Measurements from ENCODE around the gene DNAH5. TPM values are rescaled to one million over a fixed set of nuclear protein-coding genes. Genes with fewer than 3 reads are reported as not detected.
"Not testable (repeated sequence)": the region's sequence is repeated elsewhere in the genome, so short reads cannot be mapped to it uniquely, and the experiment has no call there.

DNAH5 gene
- total RNA-seq, 1 donor = 0.27 TPM

DNA sequence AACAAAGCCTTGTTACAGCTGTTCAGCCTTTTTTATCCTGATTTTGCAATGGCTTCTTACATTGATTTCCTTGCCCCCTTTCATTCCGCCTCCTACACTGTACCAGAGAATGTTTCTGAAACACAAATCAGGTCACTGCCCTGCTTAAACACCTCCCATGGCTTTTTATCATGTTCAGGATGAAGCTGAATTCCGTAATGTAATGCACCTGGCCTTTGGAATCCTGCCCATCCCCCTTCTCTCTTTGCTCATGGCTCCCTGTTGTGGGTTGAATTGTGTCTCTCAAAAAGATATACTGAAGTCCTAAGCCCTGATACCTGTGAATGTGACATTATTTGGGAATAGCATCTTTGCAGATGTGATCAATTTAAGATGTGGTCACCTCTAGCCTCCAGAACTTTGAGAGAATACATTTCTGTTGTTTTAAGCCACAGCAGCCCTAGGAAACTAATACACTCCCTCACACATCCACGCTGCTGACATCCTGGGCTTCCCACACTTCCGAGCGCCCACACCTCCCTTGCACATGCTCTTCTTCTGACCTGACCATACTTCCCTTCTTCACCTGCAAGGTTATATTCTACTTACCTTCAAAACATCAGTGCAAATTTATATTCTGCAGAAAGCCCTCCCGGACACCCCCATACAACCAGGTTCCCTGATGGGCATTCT, 101.2 kb downstream of the DNAH5 start:
- DNase-seq (ENCODE audit: low read depth in 2 of 3, low spot score in 2 of 3) = no peak

DNA sequence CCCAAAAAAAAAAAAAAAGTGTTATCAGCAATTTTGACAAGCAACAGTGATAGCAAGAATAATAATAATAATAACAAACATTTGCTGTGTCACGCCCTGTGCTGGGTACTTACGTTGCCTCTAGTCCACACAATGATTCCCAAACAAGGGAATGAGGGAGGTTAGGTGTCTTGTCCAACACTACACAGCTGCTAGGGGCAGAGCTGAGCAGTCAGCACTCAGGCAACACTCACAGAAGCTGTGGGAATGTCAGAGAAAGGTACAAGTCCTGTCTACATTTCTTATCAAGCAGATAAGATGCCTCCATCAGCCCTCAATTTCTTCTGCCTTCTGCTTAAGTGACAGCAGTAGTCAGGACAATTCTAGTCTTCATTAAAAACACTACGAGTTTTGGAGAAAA, 111.0 kb downstream of the DNAH5 start:
- no peak for DNase-seq (ENCODE audit: low read depth in 2 of 3, low spot score in 2 of 3)

DNA sequence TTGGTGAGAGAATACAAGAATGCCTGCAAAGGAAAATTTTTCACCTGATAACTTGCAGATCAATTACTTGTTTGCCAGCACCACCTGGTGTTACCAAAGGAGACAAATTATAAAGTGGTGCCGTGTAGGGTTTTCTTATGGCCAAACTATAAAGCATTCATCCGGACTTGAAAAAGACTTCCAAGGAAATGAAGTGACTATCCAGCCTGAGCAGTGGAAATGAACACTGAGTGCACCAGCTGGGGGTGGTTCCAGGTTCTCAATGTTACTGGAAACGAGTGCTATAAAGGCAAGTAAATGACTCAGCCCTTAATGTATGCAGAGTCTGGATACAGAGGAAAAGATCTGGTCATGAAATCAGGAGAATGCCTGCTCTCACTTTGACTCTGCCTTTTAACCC, 113.1 kb downstream of the DNAH5 start:
- no peak for DNase-seq (ENCODE audit: low read depth in 2 of 3, low spot score in 2 of 3)

DNA sequence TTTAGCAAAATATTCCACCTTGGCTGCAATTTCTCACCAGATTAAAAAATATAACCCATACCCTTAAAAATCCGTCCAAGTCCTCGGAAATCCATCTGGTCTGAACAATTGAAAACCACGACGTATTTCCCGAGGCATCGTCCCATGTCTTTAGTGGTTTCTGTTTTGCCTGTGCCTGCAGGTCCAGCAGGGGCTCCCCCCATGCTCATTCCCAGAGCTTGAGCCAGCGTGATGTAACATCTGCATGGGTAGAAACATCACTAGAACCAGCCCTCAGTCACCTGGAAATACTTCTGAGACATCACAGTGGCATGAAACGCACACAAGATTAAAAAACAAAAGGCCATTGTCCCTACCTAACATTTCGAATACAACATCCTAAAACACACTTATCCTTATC, 114.0 kb downstream of the DNAH5 start:
- no peak for DNase-seq (ENCODE audit: low read depth in 2 of 3, low spot score in 2 of 3)

DNA sequence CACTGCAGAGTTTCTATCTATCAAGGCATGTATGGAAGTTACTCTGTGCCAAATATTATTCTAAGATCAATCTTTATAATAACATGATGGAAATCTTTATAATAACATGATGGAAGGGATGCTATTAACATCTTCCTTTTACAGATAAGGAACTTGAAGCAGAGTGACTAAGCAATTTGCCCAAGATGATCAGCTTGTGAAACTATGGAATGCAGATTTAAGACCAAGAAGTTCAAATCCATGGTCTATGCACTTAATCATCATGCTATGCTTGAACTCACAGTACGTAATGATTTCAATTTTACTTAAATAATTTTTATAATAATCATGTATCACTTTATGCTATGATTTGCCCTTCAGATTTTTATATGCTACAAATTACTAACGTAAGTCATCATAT, 123.1 kb downstream of the DNAH5 start:
- DNase-seq (ENCODE audit: low read depth in 2 of 3, low spot score in 2 of 3) = no peak

DNA sequence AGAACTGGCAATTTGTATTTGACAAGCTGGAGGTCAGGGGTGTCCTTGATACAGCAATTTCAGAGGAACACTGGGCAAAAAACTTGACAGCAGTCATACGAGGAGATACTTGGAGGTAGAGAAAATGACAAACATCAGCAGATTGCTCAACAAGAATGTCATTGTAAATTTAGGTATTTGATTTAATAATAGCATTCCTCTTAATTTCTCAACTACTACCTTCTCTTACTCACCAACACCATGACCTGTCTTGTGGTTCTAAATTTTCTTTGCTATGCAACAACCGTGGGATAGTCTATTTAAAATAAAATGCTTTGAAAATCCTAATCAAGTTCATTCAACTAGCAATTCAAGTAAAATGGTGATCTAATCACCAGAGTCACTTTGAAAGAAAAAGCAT, 128.4 kb downstream of the DNAH5 start:
- no peak for DNase-seq (ENCODE audit: low read depth in 2 of 3, low spot score in 2 of 3)

DNA sequence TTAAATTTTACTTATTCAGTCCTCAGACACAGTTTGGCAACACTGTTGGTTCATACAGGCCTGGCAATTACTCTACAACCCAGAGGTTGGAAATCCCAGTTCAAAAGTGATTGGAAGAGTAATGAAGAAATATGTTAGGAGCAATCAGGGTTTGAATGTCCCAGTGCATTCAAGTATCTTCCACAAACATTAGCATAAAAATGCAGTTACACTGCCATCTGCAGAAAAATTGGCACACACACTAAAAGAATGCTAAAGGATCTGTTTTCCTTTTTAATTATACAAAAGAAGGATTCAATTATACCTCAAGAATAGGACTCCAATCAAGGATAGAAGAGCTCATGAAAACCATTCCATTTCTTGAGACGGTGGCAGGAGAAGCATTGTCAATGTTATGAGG, 130.2 kb downstream of the DNAH5 start:
- peak in 1 of 3 donors; percentile 1 for DNase-seq (ENCODE audit: low read depth in 2 of 3, low spot score in 2 of 3)

DNA sequence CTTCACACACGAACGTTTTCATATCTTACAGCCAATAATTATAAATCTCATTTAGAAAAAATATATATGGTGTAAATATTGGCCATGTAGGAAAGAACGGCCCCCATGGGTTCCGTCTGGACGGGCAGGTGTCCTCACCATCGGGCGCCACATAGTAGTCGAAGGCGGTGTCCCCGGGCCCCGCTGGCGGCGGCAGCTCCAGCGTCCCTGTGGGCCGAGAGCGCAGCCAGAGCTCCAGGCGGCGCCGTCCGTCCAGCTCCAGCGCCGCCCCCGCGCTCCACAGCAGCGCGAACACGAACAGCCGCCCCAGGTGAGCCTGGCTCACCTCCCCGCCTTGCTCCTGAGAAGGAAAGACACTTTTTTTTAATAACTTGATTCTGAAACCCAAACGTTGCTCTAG, 134.6 kb downstream of the DNAH5 start:
- no peak for DNase-seq (ENCODE audit: low read depth in 2 of 3, low spot score in 2 of 3)

DNA sequence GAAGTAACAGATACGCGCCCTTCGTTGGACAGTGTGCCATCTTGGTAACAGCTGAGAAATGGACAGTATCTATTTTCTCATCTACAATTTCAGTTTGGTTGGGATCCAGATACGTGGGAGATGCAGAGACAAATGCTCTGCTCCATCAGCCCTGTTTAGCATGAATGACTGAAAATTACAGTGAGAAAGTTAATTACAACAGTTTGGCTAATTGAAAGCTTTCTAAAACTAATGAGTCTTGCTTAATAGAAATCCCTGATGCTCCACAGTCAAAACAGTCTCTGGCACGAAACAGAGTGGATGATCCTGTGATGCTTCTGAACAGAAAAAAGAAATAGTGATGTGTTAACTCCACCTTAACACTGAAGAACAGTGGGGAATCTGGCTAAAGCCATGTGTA, 140.2 kb downstream of the DNAH5 start:
- no peak for DNase-seq (ENCODE audit: low read depth in 2 of 3, low spot score in 2 of 3)

DNA sequence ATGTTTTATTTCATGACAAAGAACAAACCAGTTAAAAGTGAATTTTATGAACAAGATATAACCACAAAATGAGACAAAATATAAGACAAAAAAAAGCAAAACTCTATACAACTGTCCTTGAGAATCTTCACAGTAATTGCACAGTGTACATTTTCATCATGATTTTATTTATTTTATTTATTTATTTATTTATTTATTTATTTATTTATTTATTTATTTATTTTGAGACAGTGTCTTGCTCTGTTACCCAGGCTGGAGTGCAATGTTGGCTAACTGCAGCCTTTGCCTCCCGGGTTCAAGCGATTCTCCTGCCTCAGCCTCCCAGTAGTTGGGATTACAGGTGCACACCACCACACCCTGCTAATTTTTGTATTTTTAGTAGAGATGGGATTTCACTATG, 145.9 kb downstream of the DNAH5 start:
- DNase-seq (ENCODE audit: low read depth in 2 of 3, low spot score in 2 of 3) = not testable (repeated sequence)

DNA sequence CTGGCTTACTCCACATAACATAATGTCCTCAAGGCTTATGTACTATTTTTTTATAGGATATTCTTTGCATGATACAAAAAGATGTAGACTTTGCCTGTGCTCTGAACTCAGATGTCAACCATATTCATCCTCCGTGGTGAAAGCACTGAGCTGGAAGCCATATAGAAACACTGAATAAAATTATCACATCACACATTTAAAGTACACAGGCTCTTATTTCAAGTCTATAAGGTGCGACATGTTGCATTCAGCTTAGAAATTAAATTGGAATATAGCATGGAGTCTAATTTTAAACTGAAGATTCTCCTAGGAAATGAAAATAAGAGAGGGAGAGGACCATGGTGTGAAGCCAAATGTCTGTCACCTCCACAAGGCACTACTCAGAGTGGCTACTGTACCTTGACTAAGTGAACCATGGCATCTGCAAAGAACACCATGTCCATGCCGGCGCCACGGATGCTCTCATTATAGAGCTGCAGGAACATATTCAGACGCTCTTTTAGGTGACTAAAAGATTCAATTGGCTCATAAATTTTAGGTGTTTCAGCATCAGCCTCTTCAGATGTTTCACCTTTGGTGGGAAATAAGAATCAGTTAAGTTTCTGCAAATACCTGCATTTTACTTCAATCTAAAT, 158.6 kb downstream of the DNAH5 start:
- no peak for DNase-seq (ENCODE audit: low read depth in 2 of 3, low spot score in 2 of 3)

DNA sequence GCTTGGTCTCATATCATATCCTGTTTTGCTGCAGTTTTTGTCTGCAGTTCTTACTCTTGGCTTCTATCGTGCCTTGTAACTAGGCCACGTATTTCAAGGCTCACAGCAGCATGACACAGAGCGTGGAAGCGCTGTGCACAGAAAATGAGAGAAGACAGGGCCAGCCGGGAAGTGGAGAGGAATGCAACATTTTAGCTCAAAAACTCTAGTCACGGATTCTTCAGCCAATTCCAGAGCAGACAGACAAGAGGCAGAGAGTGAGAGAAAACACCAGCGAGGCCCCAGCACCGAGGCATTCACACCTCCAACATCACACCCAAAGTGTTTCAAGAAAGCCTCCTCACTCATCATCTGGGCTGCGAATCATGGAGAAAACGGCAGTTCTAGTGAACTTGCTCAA, 160.8 kb downstream of the DNAH5 start:
- no peak for DNase-seq (ENCODE audit: low read depth in 2 of 3, low spot score in 2 of 3)

DNA sequence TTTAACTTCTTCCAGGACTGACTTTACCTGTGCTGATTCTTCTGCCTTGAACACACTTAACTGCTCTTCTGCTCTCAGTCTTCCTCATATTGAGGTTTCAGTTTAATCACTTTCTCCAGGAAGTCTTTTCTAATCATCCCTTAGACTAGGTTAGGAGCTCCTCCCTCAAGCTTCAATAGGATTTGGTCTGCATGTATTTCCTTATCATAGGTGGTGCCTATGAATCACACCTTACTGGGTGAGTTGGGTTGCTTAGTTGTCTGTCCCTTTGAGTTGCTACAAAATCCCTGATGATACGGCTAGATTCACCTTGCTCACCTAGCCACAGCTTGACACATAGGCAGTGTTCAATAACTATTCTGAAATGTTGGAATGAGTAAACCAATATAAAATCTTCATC, 164.4 kb downstream of the DNAH5 start:
- DNase-seq (ENCODE audit: low read depth in 2 of 3, low spot score in 2 of 3) = no peak

DNA sequence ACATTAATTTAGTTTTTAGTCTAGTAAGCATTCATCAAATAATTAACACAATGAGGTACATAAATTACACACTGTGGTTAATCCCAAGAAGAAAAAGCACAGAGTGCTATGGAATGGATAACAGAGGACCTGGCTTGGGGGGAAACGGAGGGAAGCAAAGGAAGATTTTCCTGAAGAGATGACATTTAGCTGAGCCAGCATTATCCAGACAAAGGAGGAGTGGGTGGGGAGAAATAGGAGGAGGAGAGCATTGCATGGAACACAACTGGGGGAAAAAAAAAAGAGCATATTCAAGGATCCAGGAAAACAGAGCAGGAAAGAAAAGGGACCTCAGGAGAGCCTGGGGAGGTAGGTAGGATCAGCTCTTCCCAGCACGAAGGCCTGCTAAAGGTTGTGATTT, 170.8 kb downstream of the DNAH5 start:
- no peak for DNase-seq (ENCODE audit: low read depth in 2 of 3, low spot score in 2 of 3)

DNA sequence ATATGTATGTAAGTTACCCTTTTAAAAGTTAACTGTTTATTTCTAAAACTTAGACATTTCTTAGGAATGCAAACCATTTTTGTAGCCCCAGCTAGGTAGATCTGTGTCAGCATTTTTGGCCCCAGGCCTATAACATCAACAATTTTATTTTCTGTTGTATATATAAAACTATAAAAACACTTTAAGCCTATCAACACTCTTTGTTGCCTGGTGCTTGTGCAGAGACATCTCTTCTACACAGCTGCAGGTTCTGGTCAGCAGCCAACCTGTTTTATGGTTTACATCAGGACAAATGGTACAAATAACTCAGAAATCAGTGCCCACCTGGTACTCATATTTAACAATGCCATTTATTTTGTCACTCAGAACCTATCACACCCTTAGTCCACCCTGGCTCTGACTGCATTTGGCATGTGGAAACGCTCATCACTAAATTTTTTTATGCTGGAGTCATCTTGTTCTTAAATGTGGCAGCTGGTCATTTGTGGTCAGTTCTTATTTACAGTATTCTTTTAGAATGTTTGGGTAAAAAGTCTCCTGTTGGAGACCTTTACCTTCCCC, 173.4 kb downstream of the DNAH5 start:
- DNase-seq (ENCODE audit: low read depth in 2 of 3, low spot score in 2 of 3) = no peak

DNA sequence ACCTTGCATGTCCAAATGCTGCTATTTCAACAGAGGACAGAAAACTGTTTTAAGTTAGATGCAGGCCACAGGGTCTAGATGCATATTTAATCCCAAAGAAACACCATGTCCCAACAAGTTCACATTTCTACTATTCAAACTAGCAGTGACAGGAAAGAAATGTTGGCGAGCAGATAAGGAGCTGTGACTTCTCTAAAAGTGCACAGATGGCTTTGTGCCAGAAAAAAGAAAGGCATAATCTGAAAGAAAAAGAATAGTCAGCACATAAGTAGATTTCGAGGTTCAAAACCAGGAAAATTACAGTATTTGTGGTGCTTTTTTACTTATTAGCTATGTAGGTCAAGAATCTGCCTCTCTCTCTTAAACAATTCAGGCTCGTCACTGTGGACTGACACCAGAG, 178.3 kb downstream of the DNAH5 start:
- DNase-seq (ENCODE audit: low read depth in 2 of 3, low spot score in 2 of 3) = peak in 2 of 3 donors; percentile 50 to 91

DNA sequence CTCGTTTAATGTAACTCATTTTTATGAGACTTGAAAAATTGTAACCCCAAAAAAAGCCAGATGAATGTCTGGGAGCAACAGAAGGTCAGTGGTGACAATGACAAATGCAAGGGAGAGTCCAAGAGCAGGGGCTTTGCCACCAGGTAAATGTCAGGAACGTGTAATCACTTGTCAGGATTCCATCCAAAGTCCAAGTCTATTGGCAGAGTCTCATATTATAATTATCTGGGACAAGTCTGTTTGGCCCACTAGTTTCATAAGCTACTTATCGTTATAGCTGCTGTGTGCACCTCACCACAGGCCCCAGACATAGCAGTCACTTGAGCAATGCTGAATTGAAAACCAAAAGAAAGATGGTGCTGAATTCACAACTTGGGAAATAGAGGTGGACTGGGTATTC, 180.8 kb downstream of the DNAH5 start:
- DNase-seq (ENCODE audit: low read depth in 2 of 3, low spot score in 2 of 3) = no peak

DNA sequence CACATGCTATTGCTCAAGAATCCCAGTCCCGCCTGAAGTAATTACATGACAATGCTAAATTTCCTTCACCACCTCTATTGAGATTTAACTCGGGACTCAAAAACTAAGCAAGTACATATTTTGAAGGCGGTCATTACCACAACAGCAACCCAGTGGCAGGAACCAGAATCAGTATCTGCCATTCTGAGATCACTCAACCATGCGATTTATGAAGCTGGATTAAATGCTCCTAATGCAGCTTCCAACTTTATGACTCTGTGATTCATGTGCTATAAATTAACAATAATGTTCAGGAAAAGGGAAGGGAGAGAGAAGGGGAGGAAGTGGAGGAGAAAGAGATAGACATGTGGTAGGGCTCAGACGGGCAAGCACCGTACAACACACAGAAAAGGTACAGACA, 194.7 kb downstream of the DNAH5 start:
- no peak for DNase-seq (ENCODE audit: low read depth in 2 of 3, low spot score in 2 of 3)

DNA sequence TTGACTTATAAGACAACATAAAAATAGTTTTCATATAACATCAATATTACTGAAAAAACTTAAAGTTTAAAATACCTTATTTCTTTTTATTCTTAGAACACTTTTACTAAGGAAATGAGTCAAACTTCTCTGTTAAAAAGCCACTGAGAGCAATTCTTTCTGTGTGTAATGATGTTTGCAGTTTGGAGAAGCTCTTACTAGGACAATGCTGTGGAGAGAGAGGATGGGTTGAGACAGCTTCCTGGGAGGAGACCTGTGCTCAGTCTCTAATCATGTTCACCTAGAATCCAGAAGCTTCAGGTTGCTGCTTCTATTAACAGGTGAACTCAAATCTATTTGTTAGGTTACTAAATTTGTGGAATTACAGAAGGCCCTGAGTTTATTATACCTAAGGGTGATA, 198.5 kb downstream of the DNAH5 start:
- DNase-seq (ENCODE audit: low read depth in 2 of 3, low spot score in 2 of 3) = no peak

DNA sequence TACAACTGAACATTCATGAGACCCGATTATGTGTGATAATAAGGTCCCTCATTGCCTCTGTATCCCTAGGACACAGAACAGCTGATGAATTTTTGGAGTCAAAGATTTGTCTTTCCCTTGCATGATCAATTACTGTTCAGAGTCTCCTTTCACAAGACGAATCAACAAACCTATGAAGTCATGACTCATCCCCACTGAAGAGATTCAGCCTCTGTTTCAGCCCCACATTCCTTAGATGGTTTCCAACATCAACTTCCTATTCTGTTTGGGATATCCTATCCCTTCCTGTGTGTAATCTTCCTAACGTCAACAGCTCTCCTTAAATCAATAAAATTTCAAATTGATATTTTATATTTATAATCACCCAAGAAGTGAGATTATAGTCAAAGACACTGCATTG, 199.0 kb downstream of the DNAH5 start:
- no peak for DNase-seq (ENCODE audit: low read depth in 2 of 3, low spot score in 2 of 3)

DNA sequence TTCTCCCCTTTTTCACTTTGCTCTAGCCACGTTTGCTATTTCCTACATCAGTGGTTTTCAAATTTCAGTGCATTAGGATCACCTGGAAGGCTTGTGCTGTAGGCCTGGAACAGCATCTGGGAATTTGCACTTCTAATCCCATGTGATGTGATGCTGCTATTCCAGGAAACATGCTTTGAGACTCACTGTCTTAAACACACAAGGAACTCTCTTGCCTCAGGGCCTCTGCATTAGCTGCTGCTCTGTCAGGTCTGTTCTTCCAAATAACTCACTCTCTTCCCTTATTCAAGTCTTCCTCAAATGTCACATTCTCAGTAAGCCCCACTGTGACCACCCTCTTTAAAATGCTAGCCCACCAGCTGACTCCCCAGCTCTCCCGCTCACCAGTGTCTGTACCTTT, 204.0 kb downstream of the DNAH5 start:
- no peak for DNase-seq (ENCODE audit: low read depth in 2 of 3, low spot score in 2 of 3)

DNA sequence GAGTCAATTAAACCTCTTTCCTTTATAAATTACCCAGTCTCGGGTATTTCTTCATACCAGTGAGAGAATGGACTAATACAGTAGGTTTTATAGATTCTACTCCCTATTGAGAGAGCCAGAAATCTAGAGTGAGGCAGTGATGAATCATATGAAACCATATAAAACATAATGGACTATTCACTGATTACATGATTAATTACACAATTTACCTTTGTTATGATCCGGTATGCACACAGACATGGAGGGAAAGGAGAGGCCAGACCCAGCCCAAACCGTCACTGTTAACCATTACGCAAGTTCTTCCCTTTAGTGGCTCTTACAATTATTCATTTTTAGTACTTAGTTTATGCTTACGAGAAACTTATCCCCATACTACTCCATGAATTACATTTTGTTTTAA, 205.0 kb downstream of the DNAH5 start:
- DNase-seq (ENCODE audit: low read depth in 2 of 3, low spot score in 2 of 3) = no peak

DNA sequence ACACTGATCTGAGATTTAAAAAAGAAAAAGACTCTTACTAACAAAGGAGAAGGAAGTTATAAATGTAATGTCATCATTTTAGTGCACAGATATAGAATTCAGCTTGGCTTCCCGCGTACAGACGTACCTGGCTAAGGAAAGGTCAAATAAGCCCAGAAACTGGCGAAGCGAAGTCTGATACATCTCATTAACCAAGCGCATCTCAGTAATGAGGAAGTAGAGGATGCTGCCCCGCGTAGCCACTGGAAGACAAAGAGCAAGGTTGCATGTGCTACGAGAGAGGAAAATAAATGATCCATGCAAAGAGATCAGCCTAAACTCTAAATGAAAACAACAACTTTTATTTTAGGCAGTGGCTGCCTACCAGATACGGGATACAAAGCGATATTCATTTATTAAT, 208.8 kb downstream of the DNAH5 start:
- DNase-seq (ENCODE audit: low read depth in 2 of 3, low spot score in 2 of 3) = no peak

Data from hematopoietic multipotent progenitor cell (in vitro differentiated cells).